GM12878 (cell line): ENCODE measurements around the gene DIAPH3. TPM values are rescaled to one million over a fixed set of nuclear protein-coding genes. Genes with fewer than 3 reads are reported as not detected.

Experiments used
- ATAC-seq: fragments of 200-7000 bp; cut with Tn5 transposase; 3 replicates; pipeline ENCODE4 v1.9.1; 2020; ENCODE audit warnings: mild to moderate bottlenecking, moderate library complexity
- BruUV-seq: library from RNA; stranded (reverse); fragments of 400-500 nt; replicated peaks from 2 replicates; lab custom pipeline; 2021; lab: Mats Ljungman, UMichigan
- CTCF ChIA-PET: fragments of 300-600 bp; sonication (Branson Sonifier 250); formaldehyde crosslinking; extraction: SDS; loops from one replicate; lab custom pipeline; 2021; ENCODE audit warnings: inconsistent platforms; lab: Yijun Ruan, JAX
- POLR2A ChIA-PET: fragments of 350-600 bp; formaldehyde crosslinking; extraction: SDS; loops from one replicate; lab custom pipeline; 2021; ENCODE audit warnings: inconsistent platforms; lab: Charles Lee
- RAD21 ChIA-PET: fragments of 300-600 bp; sonication (Branson Sonifier 250); formaldehyde crosslinking; loops from one replicate; lab custom pipeline; 2023; ENCODE audit warnings: antibody characterized with exemption; ENCODE audit not compliant: unreplicated experiment; lab: Charles Lee
- SMC1A ChIA-PET: fragments of 300-600 bp; sonication (Branson Sonifier 250); formaldehyde crosslinking; loops from one replicate; lab custom pipeline; 2023; ENCODE audit not compliant: unreplicated experiment, uncharacterized antibody; lab: Charles Lee
- DNase-seq: peaks from one replicate; pipeline ENCODE4 v3.0.0-alpha.2; 2011; ENCODE audit warnings: low read depth, low spot score
- FAIRE-seq: peaks from 3 replicates; lab custom pipeline; 2011; peaks lifted over from hg19 to GRCh38; lab: Jason Lieb, UNC
- H2AFZ ChIP-seq: 2 replicates; pipeline ENCODE4 v1.6.0; 2011; ENCODE audit warnings: low read depth, low read length, control low read depth; ENCODE audit not compliant: control insufficient read depth
- H3K27ac ChIP-seq: 2 replicates; pipeline ENCODE4 v1.5.1; 2011; ENCODE audit warnings: control low read depth; ENCODE audit not compliant: control insufficient read depth, insufficient read depth
- H3K27me3 ChIP-seq, 2 experiments: replicated peaks in 1 of 2; 2 replicates each; pipeline versions ENCODE4 v1.6.0 to v1.6.1; 2011; ENCODE audit warnings: low read length in 1 of 2; ENCODE audit not compliant: control insufficient read depth in 2 of 2, insufficient read depth in 2 of 2
- H3K36me3 ChIP-seq, 2 experiments: 2 replicates each; pipeline ENCODE4 v1.5.1; 2011; ENCODE audit warnings: low read length in 1 of 2; ENCODE audit not compliant: control insufficient read depth in 2 of 2, insufficient read depth in 2 of 2
- H3K4me1 ChIP-seq: 2 replicates; pipeline ENCODE4 v1.6.1; 2011; ENCODE audit warnings: mild to moderate bottlenecking, low read length, moderate library complexity, mixed read lengths; ENCODE audit not compliant: control insufficient read depth, insufficient read depth
- H3K4me2 ChIP-seq: 2 replicates; pipeline ENCODE4 v1.6.0; 2011; ENCODE audit warnings: control low read depth; ENCODE audit not compliant: control insufficient read depth, insufficient read depth
- H3K4me3 ChIP-seq: fragments of 200-600 bp; sonication (generic); 2 replicates; pipeline ENCODE4 v1.5.1; 2016
- H3K79me2 ChIP-seq: 2 replicates; pipeline ENCODE4 v1.6.0; 2011; ENCODE audit warnings: low read length; ENCODE audit not compliant: control insufficient read depth, insufficient read depth
- H3K9ac ChIP-seq: 2 replicates; pipeline ENCODE4 v1.8.0; 2011; ENCODE audit warnings: low read length, control low read depth, mixed read lengths; ENCODE audit not compliant: control insufficient read depth, insufficient read depth
- H3K9me3 ChIP-seq: replicated peaks from 3 replicates; pipeline ENCODE4 v1.5.1; 2011; ENCODE audit warnings: mild to moderate bottlenecking, low read length; ENCODE audit not compliant: control insufficient read depth, insufficient read depth
- H4K20me1 ChIP-seq: 2 replicates; pipeline ENCODE4 v1.6.0; 2011; ENCODE audit not compliant: control insufficient read depth, insufficient read depth
- ESRRA ChIP-seq: IDR thresholded peaks from 2 replicates; pipeline ENCODE4 v1.6.1; 2012; ENCODE audit warnings: mild to moderate bottlenecking, low read length, improper control_type of control experiment
- HSF1 ChIP-seq: fragments of 150-350 bp; IDR thresholded peaks from 2 replicates; pipeline ENCODE4 v1.6.1; 2014; ENCODE audit warnings: mild to moderate bottlenecking, low read depth, low read length
- POLR2A ChIP-seq: IDR thresholded peaks from 2 replicates; pipeline ENCODE4 v1.6.1; 2011; ENCODE audit warnings: low read depth, mild to moderate bottlenecking, low read length
- WGBS: methylation state at CpG from one replicate; pipeline ENCODE4 v1.1.6; 2016; ENCODE audit warnings: low lambda C conversion rate; ENCODE audit not compliant: insufficient replicate concordance, insufficient coverage; ENCODE audit errors: missing lambda C conversion rate; 5-methylcytosine and 5-hydroxymethylcytosine counted together
- in situ Hi-C: fragments of 300-500 bp; cut with MboI; formaldehyde crosslinking; loops from 9 replicates; pipeline ENCODE4 v1.14.3; 2018; ENCODE audit warnings: mixed read lengths
- intact Hi-C: fragments of 100-400 bp; cut with micrococcal nuclease; formaldehyde crosslinking; loops from one replicate; pipeline ENCODE4 v1.14.2; 2022; ENCODE audit not compliant: unreplicated experiment
- polyA plus RNA-seq, 11 experiments: library from polyadenylated mRNA; depleted of rRNA in 4 of 11; unstranded in 6 of 11; stranded (reverse) in 5 of 11; fragments of >200 nt; fragmentation: Nextera tagmentation in 4 of 11; fragmentation: Illumina TruSeq in 1 of 11; extraction: Ambion mirVana in 4 of 11; extraction: Trizol in 1 of 11; gene quantifications; 1 replicate in 1 of 11; 2 replicates in 10 of 11; pipeline versions ENCODE4 v1.2.1 to v1.2.3, GENCODE V29; 2011 to 2016; ENCODE audit warnings: inconsistent platforms in 2 of 11, missing spikeins in 2 of 11, low read depth in 1 of 11
- total RNA-seq, 4 experiments: library from RNA; depleted of rRNA in 3 of 4; stranded (reverse); fragments of >200 nt in 3 of 4; fragmentation: Illumina TruSeq in 1 of 4; extraction: Trizol in 1 of 4; gene quantifications; 2 replicates each; pipeline versions ENCODE4 v1.2.1 to v1.2.3, GENCODE V29; 2013 to 2021

DIAPH3 gene
- total and polyA plus RNA-seq, 10 of the 15 experiments (the other 5 are each of a cell fraction or from before 2014, with no cell fraction given), result 10.1 to 25.2 (median 15.4) TPM

- no TSS peak for BruUV-seq
- no peak for TF ChIP-seq ESRRA
- TF ChIP-seq POLR2A, result no peak
- no peak for TF ChIP-seq HSF1
- TF ChIP-seq, all 136 proteins: peak for 0
- FAIRE-seq, result no peak
- Histone ChIP-seq H3K36me3 (no peaks in the 10 kb centered on the region), H3K79me2 (peaks cover 38% of the 10 kb centered on the region), H2AFZ (no peak overlapping the region), H3K4me2 (peak overlapping the region; percentile 93), H3K9me3 (no peaks in the 10 kb centered on the region), H3K27ac (no peak overlapping the region; the same call in 1 of the 2 replicates), H4K20me1 (no peaks in the 10 kb centered on the region), H3K4me3 (peak overlapping the region; percentile 80; the same call in 1 of the 2 replicates), H3K9ac (peak overlapping the region; percentile 28; the same call in 1 of the 2 replicates), H3K4me1 (no peaks in the 10 kb centered on the region), H3K27me3 (no peaks in the 10 kb centered on the region)
- POLR2A ChIA-PET, result interaction anchor here (0.6 to 1.1 kb wide), 2 partner anchors 16 to 171 kb away, joined by 3 to 4 read pairs; no protein-coding TSS in a partner anchor
- SMC1A ChIA-PET, result interaction anchor here (1.2 to 2.3 kb wide), 3 partner anchors 18 to 247 kb away, joined by 3 to 8 read pairs (median 3); no protein-coding TSS in a partner anchor
- no peak for DNase-seq
- 100% methylated on average over 3 of the region's 3 CpGs for WGBS
- ATAC-seq, result no peak
- in situ Hi-C loops (no loop called here), intact Hi-C loops (no loop called here)
- CTCF ChIA-PET, result interaction anchor here (1.2 to 1.5 kb wide), 4 partner anchors 15 to 485 kb away, joined by 3 to 6 read pairs (median 3); no protein-coding TSS in a partner anchor
- RAD21 ChIA-PET, result interaction anchor here (0.9 kb wide), 1 partner anchor 261 kb away, joined by 3 read pairs; no protein-coding TSS in a partner anchor
Observed at GRCh38 chr13:60165391-60166099, 1.8 kb upstream of the DIAPH3 start.
